Measurements from ENCODE around the gene SMG1.
"Not testable (repeated sequence)": the region's sequence is repeated elsewhere in the genome, so short reads cannot be mapped to it uniquely, and the experiment has no call there.

The SMG1 gene

GRCh38 chr16:18772171-18772570 lies 154.0 kb downstream of the SMG1 start:
- not testable (repeated sequence) for DNase-seq (ENCODE audit: low read depth in 4 of 4, low spot score in 1 of 4)

GRCh38 chr16:18770336-18770962 lies 155.8 kb downstream of the SMG1 start:
- DNase-seq (ENCODE audit: low read depth in 4 of 4, low spot score in 1 of 4), result not testable (repeated sequence)

DNA sequence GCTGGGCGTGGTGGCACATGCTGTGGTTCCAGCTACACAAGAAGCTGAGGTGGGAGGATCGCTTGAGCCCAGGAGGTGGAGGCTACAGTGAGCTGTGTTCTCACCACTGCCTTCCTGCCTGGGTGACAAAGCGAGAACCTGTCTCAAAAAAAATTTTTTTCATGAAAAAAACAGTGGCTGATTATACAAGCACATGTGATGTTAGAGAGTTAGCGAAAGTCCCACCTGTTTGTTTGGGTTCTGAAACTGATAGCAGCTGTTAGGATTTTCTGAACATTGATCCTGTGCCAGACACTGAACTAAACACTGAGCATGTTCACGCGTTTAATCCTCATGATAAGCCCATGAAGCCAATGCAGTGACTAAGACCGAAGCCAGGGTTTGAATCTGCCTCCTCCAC lies 159.0 kb downstream of the SMG1 start:
- DNase-seq (ENCODE audit: low read depth in 4 of 4, low spot score in 1 of 4), result not testable (repeated sequence)

GRCh38 chr16:18762713-18763112 lies 163.5 kb downstream of the SMG1 start:
- not testable (repeated sequence) for DNase-seq (ENCODE audit: low read depth in 4 of 4, low spot score in 1 of 4)

DNA sequence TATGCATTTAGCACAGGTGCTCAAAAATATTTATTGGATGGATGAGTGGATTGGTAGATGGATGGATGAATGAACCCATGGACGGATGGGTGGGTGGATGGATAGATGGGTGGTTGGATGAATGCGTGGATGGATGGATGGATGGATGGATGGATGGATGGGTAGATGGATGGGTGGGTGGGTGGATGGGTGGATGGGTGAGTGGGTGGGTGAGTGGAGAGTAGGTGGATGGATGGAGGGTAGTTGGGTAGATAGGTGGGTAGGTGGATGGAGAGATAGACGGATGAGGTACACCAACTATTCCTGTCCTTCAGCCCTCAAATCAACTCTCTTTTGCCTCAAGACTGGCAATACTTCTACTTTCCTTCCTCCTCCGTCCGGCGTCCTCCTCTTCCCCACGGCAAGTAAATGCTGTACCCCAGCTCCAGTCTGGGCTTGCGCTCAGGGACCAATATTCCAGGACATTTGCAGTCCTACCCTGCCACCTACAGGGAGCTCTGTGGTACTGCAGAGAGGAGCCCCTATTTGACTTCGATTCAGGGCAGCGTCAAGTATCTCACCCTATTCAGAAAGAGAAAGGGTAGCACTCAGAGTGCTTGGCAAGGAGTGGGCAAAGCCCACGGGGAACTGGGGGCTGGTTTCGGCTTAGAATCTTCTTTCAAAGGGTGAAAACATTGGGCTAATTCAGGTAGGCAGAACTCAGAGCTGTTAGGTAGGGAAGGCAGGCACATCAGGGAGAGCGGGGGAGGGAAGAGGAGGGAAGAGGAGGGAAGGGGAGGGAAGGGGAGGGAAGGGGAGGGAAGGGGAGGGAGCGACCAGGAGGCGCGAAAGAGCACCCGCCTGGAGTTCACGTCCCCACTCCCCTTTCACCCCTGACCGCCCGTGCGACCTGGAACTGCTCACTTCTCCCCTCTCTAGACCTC lies 166.3 kb downstream of the SMG1 start:
- DNase-seq (ENCODE audit: low read depth in 4 of 4, low spot score in 1 of 4), result peak in 2 of 4 experiments; percentile 14 to 24

- DNase-seq (ENCODE audit: low read depth in 4 of 4, low spot score in 1 of 4), result not testable (repeated sequence)
These were observed 168.1 kb downstream of the SMG1 start for GRCh38 chr16:18757960-18758660.

DNA sequence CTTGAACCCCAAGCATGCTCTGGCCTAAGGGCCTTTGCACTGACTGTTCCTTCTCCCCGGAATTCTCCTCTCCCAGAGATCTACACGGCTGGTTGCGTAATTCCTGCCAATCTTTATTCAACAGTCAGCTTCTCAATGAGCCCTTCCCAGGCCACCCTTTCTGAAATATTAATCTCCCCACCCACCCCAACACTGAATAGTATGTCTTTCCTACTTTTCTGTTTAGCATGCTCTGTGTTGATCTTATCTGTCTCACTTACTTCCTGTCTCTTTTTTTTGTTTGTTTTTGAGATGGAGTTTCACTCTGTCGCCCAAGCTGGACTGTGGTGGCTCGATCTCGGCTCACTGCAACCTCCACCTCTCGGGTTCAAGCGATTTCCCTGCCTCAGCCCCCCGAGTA lies 169.6 kb downstream of the SMG1 start:
- DNase-seq (ENCODE audit: low read depth in 4 of 4, low spot score in 1 of 4), result not testable (repeated sequence)

Measured in stimulated activated CD4-positive, alpha-beta T cell treated with anti-CD3 and anti-CD28 coated beads, Interleukin-1b, Interleukin-23, amount 100 ng/mL, for 24 hours (primary cell).